ENCODE data around the gene RNPS1. TPM values are rescaled to one million over a fixed set of nuclear protein-coding genes. Genes with fewer than 3 reads are reported as not detected.

Gene RNPS1

GRCh38 chr16:2205104-2205966 lies 62.6 kb downstream of the RNPS1 start, which contains the start of gene MLST8:
MLST8 (plus strand) TSS chr16:2205454; CDS start chr16:2206086, 632 bp downstream.
- peak; percentile 91 for DNase-seq (ENCODE audit: low spot score)
- H3K27me3 ChIP-seq (ENCODE audit: control insufficient read depth in 3 of 3, insufficient read depth in 3 of 3, low read depth in 1 of 3, low read length in 3 of 3), result peaks cover 0 to 2% (median 2%) of the 10 kb centered on the region in 3 experiments
- H3K4me2 ChIP-seq (ENCODE audit: insufficient read depth, low read length, poor library complexity, severe bottlenecking), result peak within 1 kb of the TSS; percentile 85
- H3K9me3 ChIP-seq (replicated peaks in 1 of 2; ENCODE audit: control insufficient read depth in 2 of 2, insufficient read depth in 1 of 2, low read depth in 1 of 2, low read length in 2 of 2), result peaks cover 0 to 2% of the 10 kb centered on the region in 2 donors
- peak within 1 kb of the TSS; percentile 98 for H3K23ac ChIP-seq (ENCODE audit: low read depth, low read length, poor library complexity)
- peak within 1 kb of the TSS; percentile 98 for H2BK5ac ChIP-seq (ENCODE audit: low read length)
- H2AFZ ChIP-seq (ENCODE audit: low read length), result peak within 1 kb of the TSS; percentile 97
- peak within 1 kb of the TSS; percentile 100 for H3K14ac ChIP-seq (ENCODE audit: low read length)
- peak within 1 kb of the TSS; percentile 98 for H3K9ac ChIP-seq (ENCODE audit: low read depth, low read length, poor library complexity)
- H2BK120ac ChIP-seq (ENCODE audit: low read depth, low read length), result peak within 1 kb of the TSS; percentile 87
- peaks cover 6 to 9% of the 10 kb centered on the region in 2 donors for H3K4me1 ChIP-seq (ENCODE audit: control insufficient read depth in 2 of 2, insufficient read depth in 1 of 2, low read depth in 1 of 2, low read length in 2 of 2)
- peak within 1 kb of the TSS; percentile 100 for H2AK5ac ChIP-seq (ENCODE audit: low read depth, low read length)
- peak within 1 kb of the TSS; percentile 90 to 97 for H3K4me3 ChIP-seq (ENCODE audit: low read length in 2 of 2)
- peak within 1 kb of the TSS; percentile 85 for H4K91ac ChIP-seq (ENCODE audit: low read depth, low read length, poor library complexity)
- H3K79me1 ChIP-seq (ENCODE audit: low read depth, low read length), result peaks cover 18% of the 10 kb centered on the region
- peak within 1 kb of the TSS; percentile 100 for H3K18ac ChIP-seq (ENCODE audit: low read length)
- peak within 1 kb of the TSS; percentile 93 for H4K8ac ChIP-seq (ENCODE audit: low read depth, low read length)
- H3K36me3 ChIP-seq (replicated peaks in 1 of 2; ENCODE audit: control insufficient read depth in 2 of 2, insufficient read depth in 2 of 2, low read length in 2 of 2), result peaks cover 30 to 43% of the 10 kb centered on the region in 2 donors
- H2BK12ac ChIP-seq (ENCODE audit: low read length), result peak within 1 kb of the TSS; percentile 100
- H3K4ac ChIP-seq (ENCODE audit: low read length), result peak within 1 kb of the TSS; percentile 76
- peak within 1 kb of the TSS; percentile 90 for H2BK15ac ChIP-seq (ENCODE audit: low read length)
- no CpG with 5 or more reads among the region's 93 CpGs for WGBS, 2 donors (ENCODE audit: extremely low coverage in 2 of 2, insufficient read length in 2 of 2, insufficient replicate concordance in 1 of 2)
- H3K27ac ChIP-seq (replicated peaks; ENCODE audit: low read length), result peak within 1 kb of the TSS; percentile 92

- WGBS, 2 donors (ENCODE audit: extremely low coverage in 2 of 2, insufficient read length in 2 of 2, insufficient replicate concordance in 1 of 2), result 100% methylated on average over 3 of the region's 13 CpGs; no CpG with 5 or more reads in 1 of the 2 donors
- peak overlapping the region; percentile 97 for H2AFZ ChIP-seq (ENCODE audit: low read length)
- no peak overlapping the region for H3K9ac ChIP-seq (ENCODE audit: low read depth, low read length, poor library complexity)
- no peak overlapping the region for H3K4ac ChIP-seq (ENCODE audit: low read length)
- H3K18ac ChIP-seq (ENCODE audit: low read length), result no peak overlapping the region
- peak overlapping the region; percentile 71 for H2BK15ac ChIP-seq (ENCODE audit: low read length)
- peaks cover 6 to 9% of the 10 kb centered on the region in 2 donors for H3K4me1 ChIP-seq (ENCODE audit: control insufficient read depth in 2 of 2, insufficient read depth in 1 of 2, low read depth in 1 of 2, low read length in 2 of 2)
- no peak overlapping the region for H3K27ac ChIP-seq (replicated peaks; ENCODE audit: low read length)
- peak overlapping the region; percentile 51 for H3K4me2 ChIP-seq (ENCODE audit: insufficient read depth, low read length, poor library complexity, severe bottlenecking)
- peaks cover 0 to 8% (median 2%) of the 10 kb centered on the region in 3 experiments for H3K27me3 ChIP-seq (ENCODE audit: control insufficient read depth in 3 of 3, insufficient read depth in 3 of 3, low read depth in 1 of 3, low read length in 3 of 3)
- H2BK12ac ChIP-seq (ENCODE audit: low read length), result no peak overlapping the region
- peak overlapping the region; percentile 28 for H2AK5ac ChIP-seq (ENCODE audit: low read depth, low read length)
- no peak overlapping the region for H2BK120ac ChIP-seq (ENCODE audit: low read depth, low read length)
- H3K9me3 ChIP-seq (replicated peaks in 1 of 2; ENCODE audit: control insufficient read depth in 2 of 2, insufficient read depth in 1 of 2, low read depth in 1 of 2, low read length in 2 of 2), result peaks cover 0 to 6% of the 10 kb centered on the region in 2 donors
- H3K14ac ChIP-seq (ENCODE audit: low read length), result no peak overlapping the region
- peak overlapping the region; percentile 90 to 97 for H3K4me3 ChIP-seq (ENCODE audit: low read length in 2 of 2)
- H4K91ac ChIP-seq (ENCODE audit: low read depth, low read length, poor library complexity), result no peak overlapping the region
- no peak overlapping the region for H3K23ac ChIP-seq (ENCODE audit: low read depth, low read length, poor library complexity)
- DNase-seq (ENCODE audit: low spot score), result no peak
- no peak overlapping the region for H4K8ac ChIP-seq (ENCODE audit: low read depth, low read length)
- H3K79me1 ChIP-seq (ENCODE audit: low read depth, low read length), result peaks cover 18% of the 10 kb centered on the region
- H2BK5ac ChIP-seq (ENCODE audit: low read length), result peak overlapping the region; percentile 98
- H3K36me3 ChIP-seq (replicated peaks in 1 of 2; ENCODE audit: control insufficient read depth in 2 of 2, insufficient read depth in 2 of 2, low read length in 2 of 2), result peaks cover 28 to 35% of the 10 kb centered on the region in 2 donors
Observed at GRCh38 chr16:2204416-2205103, 63.4 kb downstream of the RNPS1 start.

Small RNAs within 50 kb of the gene (small RNA-seq; reads per million reads assigned to genes)
- not detected for gene MIR3677 (ENCODE audit: insufficient read depth)
- not detected for gene MIR4717 (ENCODE audit: insufficient read depth)
